ENCODE results near the gene RAB4A. TPM values are rescaled to one million over a fixed set of nuclear protein-coding genes. Genes with fewer than 3 reads are reported as not detected.

Gene RAB4A
- total and polyA plus RNA-seq, 2 of the 13 experiments (the other 11 are each of a cell fraction or from before 2014, with no cell fraction given) = 56.0 to 80.1 TPM

GRCh38 chr1:229253151-229253974 lies 17.5 kb upstream of the RAB4A start (continued):
- TF ChIP-seq ZBTB34 (CRISPR knock-in tag; IDR thresholded peaks at IDR 0.05) = no peak
- peak; percentile 72; the same call in 1 of the 2 replicates for TF ChIP-seq NR2F2 (IDR thresholded peaks at IDR 0.05; ENCODE audit: borderline replicate concordance, low read depth)
- TF ChIP-seq SNAPC4 (CRISPR knock-in tag; IDR thresholded peaks at IDR 0.05) = no peak
- no peak for TF ChIP-seq MIXL1 (CRISPR knock-in tag; IDR thresholded peaks at IDR 0.05)
- TF ChIP-seq CEBPB (IDR thresholded peaks at IDR 0.05; ENCODE audit: borderline replicate concordance, low read depth, low read length) = peak; percentile 17; the same call in 1 of the 2 replicates
- no peak for TF ChIP-seq ZNF350 (CRISPR knock-in tag; IDR thresholded peaks at IDR 0.05; ENCODE audit: borderline replicate concordance, low read depth)
- no peak for TF ChIP-seq THRA (CRISPR knock-in tag; IDR thresholded peaks at IDR 0.05; ENCODE audit: borderline replicate concordance)
- TF ChIP-seq RELA (CRISPR knock-in tag; IDR thresholded peaks at IDR 0.05) = no peak
- TF ChIP-seq ZNF225 (CRISPR knock-in tag; IDR thresholded peaks at IDR 0.05) = no peak
- TF ChIP-seq ZFYVE20 (CRISPR knock-in tag; IDR thresholded peaks at IDR 0.05; ENCODE audit: borderline replicate concordance, low read depth) = no peak
- TF ChIP-seq HDAC2 (CRISPR knock-in tag; IDR thresholded peaks at IDR 0.05) = no peak
- TF ChIP-seq ZFP36 (IDR thresholded peaks at IDR 0.05; ENCODE audit: borderline replicate concordance, low read depth, low read length, partially characterized antibody) = no peak
- no peak for TF ChIP-seq ZNF546 (CRISPR knock-in tag; conservative IDR thresholded peaks at IDR 0.05)
- no peak for TF ChIP-seq ZNF709 (CRISPR knock-in tag; IDR thresholded peaks at IDR 0.05)
- TF ChIP-seq NFIB (CRISPR knock-in tag; IDR thresholded peaks at IDR 0.05; ENCODE audit: borderline replicate concordance) = no peak
- no peak for TF ChIP-seq MYNN (CRISPR knock-in tag; IDR thresholded peaks at IDR 0.05; ENCODE audit: low read depth)

Measured in HepG2 (cell line).